ENCODE data around the gene PTN.

DNA sequence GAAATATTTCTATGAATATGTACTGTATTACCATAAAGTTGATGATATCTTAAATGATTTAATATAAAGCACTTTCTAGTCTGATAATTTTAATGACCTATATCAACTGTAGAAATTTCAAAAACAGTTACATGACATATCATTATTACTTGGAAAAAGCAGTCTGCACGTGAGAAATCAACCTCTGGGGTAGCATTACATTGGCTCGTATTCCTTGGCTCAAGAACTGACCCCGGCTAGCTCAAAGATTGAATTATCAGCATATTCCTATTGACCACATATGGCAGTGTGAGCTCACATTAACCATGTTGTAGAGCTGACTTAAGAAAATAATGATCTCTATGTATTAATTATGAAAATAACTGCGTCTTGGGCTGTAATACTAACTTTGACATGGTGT lies 139.3 kb downstream of the PTN start:
- TF ChIP-seq, protein P1, sequence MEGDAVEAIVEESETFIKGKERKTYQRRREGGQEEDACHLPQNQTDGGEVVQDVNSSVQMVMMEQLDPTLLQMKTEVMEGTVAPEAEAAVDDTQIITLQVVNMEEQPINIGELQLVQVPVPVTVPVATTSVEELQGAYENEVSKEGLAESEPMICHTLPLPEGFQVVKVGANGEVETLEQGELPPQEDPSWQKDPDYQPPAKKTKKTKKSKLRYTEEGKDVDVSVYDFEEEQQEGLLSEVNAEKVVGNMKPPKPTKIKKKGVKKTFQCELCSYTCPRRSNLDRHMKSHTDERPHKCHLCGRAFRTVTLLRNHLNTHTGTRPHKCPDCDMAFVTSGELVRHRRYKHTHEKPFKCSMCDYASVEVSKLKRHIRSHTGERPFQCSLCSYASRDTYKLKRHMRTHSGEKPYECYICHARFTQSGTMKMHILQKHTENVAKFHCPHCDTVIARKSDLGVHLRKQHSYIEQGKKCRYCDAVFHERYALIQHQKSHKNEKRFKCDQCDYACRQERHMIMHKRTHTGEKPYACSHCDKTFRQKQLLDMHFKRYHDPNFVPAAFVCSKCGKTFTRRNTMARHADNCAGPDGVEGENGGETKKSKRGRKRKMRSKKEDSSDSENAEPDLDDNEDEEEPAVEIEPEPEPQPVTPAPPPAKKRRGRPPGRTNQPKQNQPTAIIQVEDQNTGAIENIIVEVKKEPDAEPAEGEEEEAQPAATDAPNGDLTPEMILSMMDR (IDR thresholded peaks at IDR 0.05; ENCODE audit: low read length) = no peak
- no peak for TF ChIP-seq EZH2 (IDR thresholded peaks at IDR 0.05; ENCODE audit: borderline replicate concordance, low read length)
